Spleen (tissue), 7 donors: Measurements from ENCODE around the gene HHLA2.

Experiments
- POLR2A ChIP-seq, 3 donors: fragments of 450-650 bp; IDR thresholded peaks; one replicate each; pipeline ENCODE4 v1.5.1; 2017; ENCODE audit warnings: antibody characterized with exemption in 3 of 3, mild to moderate bottlenecking in 1 of 3
- TF ChIP-seq, protein P1 (sequence below), 11 experiments: fragments of 200-600 bp in 7 of 11; fragments of 450-650 bp in 4 of 11; sonication (generic) in 4 of 11; IDR thresholded peaks in 8 of 11; conservative IDR thresholded peaks in 3 of 11; 1 replicate in 7 of 11; 2 replicates in 4 of 11; pipeline versions ENCODE4 v1.4.0 to v1.8.0; 2016 to 2021; ENCODE audit warnings: antibody characterized with exemption in 11 of 11, inconsistent platforms in 4 of 11, mild to moderate bottlenecking in 1 of 11
- donor health status: DM: no; HTN: no; CAD: no; lungs with moderate emphysema.
- donor health status: DM: no; HTN: no; CAD: no.
- donor health status: DM: no; HTN: no; CAD: no.

DNA sequence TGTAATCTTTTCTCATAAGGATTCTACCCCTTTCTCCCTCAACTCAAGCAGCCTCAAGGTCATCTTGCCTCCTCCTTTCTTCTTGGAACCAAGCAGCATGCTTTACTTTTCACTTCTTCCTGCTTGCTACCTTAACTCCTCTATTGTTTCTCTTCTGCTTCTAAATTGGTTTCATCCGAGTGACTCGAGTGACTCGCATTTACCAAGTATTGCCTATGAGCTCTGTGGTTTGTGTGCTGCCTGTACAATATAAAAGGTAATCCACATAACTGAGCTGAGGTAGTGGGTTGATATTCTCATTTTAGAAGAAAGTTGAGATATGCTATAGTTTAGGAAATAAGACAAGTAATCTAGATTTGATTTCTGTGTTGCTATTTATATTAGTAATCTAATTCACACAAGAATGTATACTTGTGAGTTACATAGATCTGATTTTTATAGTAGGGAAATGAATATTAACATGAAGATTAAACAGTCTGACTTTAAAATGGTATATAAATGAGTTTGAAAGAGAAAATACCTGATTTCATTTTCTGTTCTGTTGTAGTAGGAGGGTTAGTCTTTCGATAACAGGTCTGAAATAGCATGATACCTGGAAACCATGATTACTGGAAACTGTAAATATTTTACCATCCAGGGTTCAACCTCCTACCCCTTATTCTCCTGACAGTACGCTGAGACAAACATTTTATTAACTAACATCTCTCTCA is 5.5 kb downstream of the HHLA2 start:
- TF ChIP-seq, protein P1, sequence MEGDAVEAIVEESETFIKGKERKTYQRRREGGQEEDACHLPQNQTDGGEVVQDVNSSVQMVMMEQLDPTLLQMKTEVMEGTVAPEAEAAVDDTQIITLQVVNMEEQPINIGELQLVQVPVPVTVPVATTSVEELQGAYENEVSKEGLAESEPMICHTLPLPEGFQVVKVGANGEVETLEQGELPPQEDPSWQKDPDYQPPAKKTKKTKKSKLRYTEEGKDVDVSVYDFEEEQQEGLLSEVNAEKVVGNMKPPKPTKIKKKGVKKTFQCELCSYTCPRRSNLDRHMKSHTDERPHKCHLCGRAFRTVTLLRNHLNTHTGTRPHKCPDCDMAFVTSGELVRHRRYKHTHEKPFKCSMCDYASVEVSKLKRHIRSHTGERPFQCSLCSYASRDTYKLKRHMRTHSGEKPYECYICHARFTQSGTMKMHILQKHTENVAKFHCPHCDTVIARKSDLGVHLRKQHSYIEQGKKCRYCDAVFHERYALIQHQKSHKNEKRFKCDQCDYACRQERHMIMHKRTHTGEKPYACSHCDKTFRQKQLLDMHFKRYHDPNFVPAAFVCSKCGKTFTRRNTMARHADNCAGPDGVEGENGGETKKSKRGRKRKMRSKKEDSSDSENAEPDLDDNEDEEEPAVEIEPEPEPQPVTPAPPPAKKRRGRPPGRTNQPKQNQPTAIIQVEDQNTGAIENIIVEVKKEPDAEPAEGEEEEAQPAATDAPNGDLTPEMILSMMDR (IDR thresholded peaks at IDR 0.05 in 8 of 11, conservative IDR thresholded peaks at IDR 0.05 in 3 of 11) = no peak
- no peak for TF ChIP-seq POLR2A (IDR thresholded peaks at IDR 0.05)
